Natural killer cell (primary cell): Measurements from ENCODE around the gene MUC5B. TPM values are rescaled to one million over a fixed set of nuclear protein-coding genes. Genes with fewer than 3 reads are reported as not detected.
A peak's percentile ranks its signal among the peaks of the same experiment; 100 is the strongest.
"Not testable (repeated sequence)": the region's sequence is repeated elsewhere in the genome, so short reads cannot be mapped to it uniquely, and the experiment has no call there.

ENCODE experiments used
- ATAC-seq, 3 donors: fragments of 150-1000 bp in 2 of 3; fragments of 200-7000 bp in 1 of 3; cut with Tn5 transposase; 1 replicate in 1 of 3; 2 replicates in 2 of 3; pipeline ENCODE4 v1.10.0; 2021; ENCODE audit warnings: mild to moderate bottlenecking in 2 of 3, moderate library complexity in 2 of 3
- DNase-seq, 2 donors: peaks; one replicate each; pipeline versions ENCODE4 v3.0.0 to v3.0.0-alpha.2; 2013 to 2021; ENCODE audit warnings: mixed read lengths in 1 of 2
- H3K27ac ChIP-seq: one replicate; pipeline ENCODE4 v1.5.1; 2013; ENCODE audit warnings: mild to moderate bottlenecking, low read length
- H3K27me3 ChIP-seq: one replicate; pipeline ENCODE4 v1.6.1; 2013; ENCODE audit warnings: low read length; ENCODE audit not compliant: control insufficient read depth, insufficient read depth
- H3K36me3 ChIP-seq: one replicate; pipeline ENCODE4 v1.6.1; 2013; ENCODE audit warnings: low read length; ENCODE audit not compliant: control insufficient read depth, insufficient read depth
- H3K4me1 ChIP-seq: one replicate; pipeline ENCODE4 v1.6.1; 2013; ENCODE audit warnings: low read length; ENCODE audit not compliant: control insufficient read depth, insufficient read depth
- H3K4me3 ChIP-seq: one replicate; pipeline ENCODE4 v1.5.1; 2013; ENCODE audit warnings: low read length
- H3K9me3 ChIP-seq: one replicate; pipeline ENCODE4 v1.6.1; 2013; ENCODE audit warnings: low read length; ENCODE audit not compliant: control insufficient read depth, insufficient read depth
- H3K27ac Mint-ChIP-seq, 2 donors: one replicate each; pipeline ENCODE4 v1.8.0; 2022; ENCODE audit warnings: mild to moderate bottlenecking in 2 of 2, mixed read lengths in 2 of 2, moderate library complexity in 1 of 2
- H3K27me3 Mint-ChIP-seq, 2 donors: one replicate each; pipeline ENCODE4 v1.8.0; 2022; ENCODE audit warnings: low read depth in 2 of 2, mixed read lengths in 2 of 2
- H3K36me3 Mint-ChIP-seq: one replicate; pipeline ENCODE4 v1.8.0; 2022; ENCODE audit warnings: mixed read lengths
- H3K4me1 Mint-ChIP-seq, 2 donors: one replicate each; pipeline ENCODE4 v1.8.0; 2022; ENCODE audit warnings: mixed read lengths in 2 of 2
- H3K4me3 Mint-ChIP-seq: one replicate; pipeline ENCODE4 v1.8.0; 2022; ENCODE audit warnings: mild to moderate bottlenecking, moderate library complexity, mixed read lengths
- H3K9me3 Mint-ChIP-seq, 2 donors: one replicate each; pipeline ENCODE4 v1.8.0; 2022; ENCODE audit warnings: mixed read lengths in 2 of 2
- WGBS: methylation state at CpG from one replicate; pipeline ENCODE4 v1.1.7; 2013; ENCODE audit warnings: missing lambda C conversion rate; ENCODE audit not compliant: insufficient coverage; 5-methylcytosine and 5-hydroxymethylcytosine counted together
- intact Hi-C: fragments of 100-400 bp; cut with micrococcal nuclease; formaldehyde crosslinking; loops from one replicate; pipeline ENCODE4 v1.14.2; 2022
- total RNA-seq, 4 donors: library from RNA; stranded (reverse); fragments of 120-200 nt in 1 of 4; gene quantifications; one replicate each; pipeline versions ENCODE4 v1.2.3 to v1.2.4, GENCODE V29; 2013 to 2022

The MUC5B gene
- total RNA-seq, 3 donors from 2014 or later (not counting 1 experiment from before 2014, with no cell fraction given), result not detected

DNA sequence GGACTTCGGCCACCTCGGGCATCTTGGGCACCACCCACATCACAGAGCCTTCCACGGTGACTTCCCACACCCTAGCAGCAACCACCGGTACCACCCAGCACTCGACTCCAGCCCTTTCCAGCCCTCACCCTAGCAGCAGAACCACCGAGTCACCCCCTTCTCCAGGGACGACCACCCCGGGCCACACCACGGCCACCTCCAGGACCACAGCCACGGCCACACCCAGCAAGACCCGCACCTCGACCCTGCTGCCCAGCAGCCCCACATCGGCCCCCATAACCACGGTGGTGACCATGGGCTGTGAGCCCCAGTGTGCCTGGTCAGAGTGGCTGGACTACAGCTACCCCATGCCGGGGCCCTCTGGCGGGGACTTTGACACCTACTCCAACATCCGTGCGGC, 20.7 kb downstream of the MUC5B start:
- WGBS, result 93% methylated on average over 8 of the region's 18 CpGs
- H3K36me3 ChIP-seq, H3K9me3 Mint-ChIP-seq, H3K4me3 Mint-ChIP-seq, H3K27ac ChIP-seq, ATAC-seq, H3K4me3 ChIP-seq, H3K27me3 ChIP-seq, DNase-seq, H3K27me3 Mint-ChIP-seq, H3K36me3 Mint-ChIP-seq, intact Hi-C loops, H3K9me3 ChIP-seq: not testable (repeated sequence)
- H3K4me1 ChIP-seq, result peaks cover 11% of the 10 kb centered on the region
- peaks cover 0 to 20% of the 10 kb centered on the region in 2 donors for H3K4me1 Mint-ChIP-seq
- peak overlapping the region in 1 of 2 donors; percentile 81 for H3K27ac Mint-ChIP-seq

DNA sequence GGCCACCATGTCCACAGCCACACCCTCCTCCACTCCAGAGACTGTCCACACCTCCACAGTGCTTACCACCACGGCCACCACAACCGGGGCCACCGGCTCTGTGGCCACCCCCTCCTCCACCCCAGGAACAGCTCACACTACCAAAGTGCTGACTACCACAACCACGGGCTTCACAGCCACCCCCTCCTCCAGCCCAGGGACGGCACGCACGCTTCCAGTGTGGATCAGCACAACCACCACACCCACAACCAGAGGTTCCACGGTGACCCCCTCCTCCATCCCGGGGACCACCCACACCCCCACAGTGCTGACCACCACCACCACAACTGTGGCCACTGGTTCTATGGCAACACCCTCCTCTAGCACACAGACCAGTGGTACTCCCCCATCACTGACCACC, 21.7 kb downstream of the MUC5B start:
- H3K4me3 Mint-ChIP-seq, DNase-seq, H3K27ac ChIP-seq, ATAC-seq, H3K9me3 Mint-ChIP-seq, H3K4me3 ChIP-seq, intact Hi-C loops, H3K27ac Mint-ChIP-seq, H3K27me3 ChIP-seq, H3K36me3 Mint-ChIP-seq, H3K36me3 ChIP-seq, H3K27me3 Mint-ChIP-seq, H3K9me3 ChIP-seq: not testable (repeated sequence)
- H3K4me1 Mint-ChIP-seq, result peaks cover 0 to 20% of the 10 kb centered on the region in 2 donors
- whole genome bisulfite sequencing, result 76% methylated on average over 7 of the region's 9 CpGs
- H3K4me1 ChIP-seq, result peaks cover 11% of the 10 kb centered on the region

DNA sequence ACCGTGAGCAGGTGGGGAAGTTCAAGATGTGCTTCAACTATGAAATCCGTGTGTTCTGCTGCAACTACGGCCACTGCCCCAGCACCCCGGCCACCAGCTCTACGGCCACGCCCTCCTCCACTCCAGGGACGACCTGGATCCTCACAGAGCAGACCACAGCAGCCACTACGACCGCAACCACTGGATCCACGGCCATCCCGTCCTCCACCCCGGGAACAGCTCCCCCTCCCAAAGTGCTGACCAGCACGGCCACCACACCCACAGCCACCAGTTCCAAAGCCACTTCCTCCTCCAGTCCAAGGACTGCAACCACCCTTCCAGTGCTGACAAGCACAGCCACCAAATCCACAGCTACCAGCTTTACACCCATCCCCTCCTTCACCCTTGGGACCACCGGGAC, 22.9 kb downstream of the MUC5B start:
- H3K9me3 Mint-ChIP-seq, DNase-seq, H3K4me3 ChIP-seq, H3K9me3 ChIP-seq, H3K4me3 Mint-ChIP-seq, H3K27me3 Mint-ChIP-seq, H3K27ac Mint-ChIP-seq, H3K36me3 Mint-ChIP-seq, H3K36me3 ChIP-seq, intact Hi-C loops, ATAC-seq, H3K27me3 ChIP-seq, H3K27ac ChIP-seq: not testable (repeated sequence)
- H3K4me1 ChIP-seq, result peaks cover 11% of the 10 kb centered on the region
- peaks cover 0 to 28% of the 10 kb centered on the region in 2 donors for H3K4me1 Mint-ChIP-seq
- WGBS, result 97% methylated on average over 13 of the region's 14 CpGs

DNA sequence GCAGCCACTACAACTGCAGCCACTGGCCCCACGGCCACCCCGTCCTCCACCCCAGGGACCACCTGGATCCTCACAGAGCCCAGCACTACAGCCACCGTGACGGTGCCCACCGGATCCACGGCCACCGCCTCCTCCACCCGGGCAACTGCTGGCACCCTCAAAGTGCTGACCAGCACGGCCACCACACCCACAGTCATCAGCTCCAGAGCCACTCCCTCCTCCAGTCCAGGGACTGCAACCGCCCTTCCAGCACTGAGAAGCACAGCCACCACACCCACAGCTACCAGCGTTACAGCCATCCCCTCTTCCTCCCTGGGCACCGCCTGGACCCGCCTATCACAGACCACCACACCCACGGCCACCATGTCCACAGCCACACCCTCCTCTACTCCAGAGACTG, 23.4 kb downstream of the MUC5B start:
- WGBS, result 88% methylated on average over 14 of the region's 14 CpGs
- H3K27me3 ChIP-seq, H3K9me3 Mint-ChIP-seq, H3K27me3 Mint-ChIP-seq, H3K36me3 Mint-ChIP-seq, H3K4me3 ChIP-seq, ATAC-seq, H3K9me3 ChIP-seq, H3K36me3 ChIP-seq, H3K4me3 Mint-ChIP-seq, intact Hi-C loops, H3K27ac ChIP-seq, DNase-seq: not testable (repeated sequence)
- H3K4me1 ChIP-seq, result peaks cover 16% of the 10 kb centered on the region
- peak overlapping the region; percentile 61 to 76 for H3K27ac Mint-ChIP-seq
- H3K4me1 Mint-ChIP-seq, result peaks cover 0 to 33% of the 10 kb centered on the region in 2 donors

GRCh38 chr11:1247026-1247425, 24.2 kb downstream of the MUC5B start:
- H3K27ac ChIP-seq, H3K4me3 Mint-ChIP-seq, H3K27me3 Mint-ChIP-seq, H3K36me3 ChIP-seq, H3K9me3 ChIP-seq, DNase-seq, H3K9me3 Mint-ChIP-seq, H3K4me3 ChIP-seq, intact Hi-C loops, H3K27ac Mint-ChIP-seq, H3K27me3 ChIP-seq, ATAC-seq, H3K36me3 Mint-ChIP-seq: not testable (repeated sequence)
- WGBS, result 98% methylated on average over 9 of the region's 14 CpGs
- H3K4me1 Mint-ChIP-seq, result peaks cover 0 to 31% of the 10 kb centered on the region in 2 donors
- peaks cover 15% of the 10 kb centered on the region for H3K4me1 ChIP-seq

GRCh38 chr11:1248951-1249350, 26.1 kb downstream of the MUC5B start:
- H3K9me3 ChIP-seq, H3K36me3 ChIP-seq, H3K27me3 Mint-ChIP-seq, H3K36me3 Mint-ChIP-seq, H3K27ac ChIP-seq, H3K4me1 ChIP-seq, H3K4me3 ChIP-seq, H3K4me3 Mint-ChIP-seq, H3K9me3 Mint-ChIP-seq, H3K27me3 ChIP-seq, intact Hi-C loops, DNase-seq, ATAC-seq, H3K27ac Mint-ChIP-seq: not testable (repeated sequence)
- H3K4me1 Mint-ChIP-seq, result peaks cover 0 to 24% of the 10 kb centered on the region in 2 donors
- 100% methylated on average over 1 of the region's 18 CpGs for WGBS

DNA sequence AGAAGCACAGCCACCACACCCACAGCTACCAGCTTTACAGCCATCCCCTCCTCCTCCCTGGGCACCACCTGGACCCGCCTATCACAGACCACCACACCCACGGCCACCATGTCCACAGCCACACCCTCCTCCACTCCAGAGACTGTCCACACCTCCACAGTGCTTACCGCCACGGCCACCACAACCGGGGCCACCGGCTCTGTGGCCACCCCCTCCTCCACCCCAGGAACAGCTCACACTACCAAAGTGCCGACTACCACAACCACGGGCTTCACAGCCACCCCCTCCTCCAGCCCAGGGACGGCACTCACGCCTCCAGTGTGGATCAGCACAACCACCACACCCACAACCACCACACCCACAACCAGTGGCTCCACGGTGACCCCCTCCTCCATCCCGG, 27.5 kb downstream of the MUC5B start:
- H3K4me3 Mint-ChIP-seq, H3K4me3 ChIP-seq, H3K36me3 Mint-ChIP-seq, H3K9me3 ChIP-seq, H3K9me3 Mint-ChIP-seq, intact Hi-C loops, H3K36me3 ChIP-seq, H3K27ac ChIP-seq, H3K4me1 ChIP-seq, ATAC-seq, DNase-seq, H3K27me3 ChIP-seq, H3K27me3 Mint-ChIP-seq: not testable (repeated sequence)
- H3K27ac Mint-ChIP-seq, result peak overlapping the region; percentile 68 to 70
- H3K4me1 Mint-ChIP-seq, result peaks cover 0 to 24% of the 10 kb centered on the region in 2 donors
- 52% methylated on average over 4 of the region's 12 CpGs for WGBS
